ENCODE measurements around the gene FBLN2.

DNA sequence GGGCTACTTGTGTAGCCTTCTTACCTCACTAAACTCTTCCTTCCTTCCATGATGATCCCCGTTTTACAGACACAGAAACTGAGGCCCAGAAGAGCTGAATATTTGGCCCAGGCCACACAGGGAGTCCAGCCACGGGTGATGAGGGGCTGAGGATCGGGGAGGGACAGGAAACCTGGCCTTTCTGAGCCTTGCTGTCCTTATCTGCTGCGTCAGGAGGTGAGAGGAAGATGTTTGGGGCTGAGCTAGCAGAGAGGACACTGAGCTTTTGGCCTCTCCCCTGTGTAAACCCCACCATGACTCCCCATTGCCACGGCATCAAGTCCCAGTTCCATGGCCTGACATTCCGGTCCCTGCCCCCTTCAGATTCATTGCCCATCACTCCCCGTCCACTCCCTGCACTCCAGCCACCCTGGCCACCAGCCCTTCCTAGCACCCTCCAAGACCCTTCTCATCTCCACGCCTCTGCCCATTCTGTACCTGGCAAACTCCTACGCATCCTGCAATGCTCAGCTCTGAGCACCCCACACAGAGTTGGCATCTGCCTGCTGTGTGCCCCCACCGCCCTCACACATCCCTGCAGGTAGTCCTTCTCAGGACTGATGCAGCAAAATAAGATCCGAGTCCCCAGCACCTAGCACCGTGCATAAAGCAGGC lies 103.0 kb downstream of the FBLN2 start:
- TF ChIP-seq, protein P1, sequence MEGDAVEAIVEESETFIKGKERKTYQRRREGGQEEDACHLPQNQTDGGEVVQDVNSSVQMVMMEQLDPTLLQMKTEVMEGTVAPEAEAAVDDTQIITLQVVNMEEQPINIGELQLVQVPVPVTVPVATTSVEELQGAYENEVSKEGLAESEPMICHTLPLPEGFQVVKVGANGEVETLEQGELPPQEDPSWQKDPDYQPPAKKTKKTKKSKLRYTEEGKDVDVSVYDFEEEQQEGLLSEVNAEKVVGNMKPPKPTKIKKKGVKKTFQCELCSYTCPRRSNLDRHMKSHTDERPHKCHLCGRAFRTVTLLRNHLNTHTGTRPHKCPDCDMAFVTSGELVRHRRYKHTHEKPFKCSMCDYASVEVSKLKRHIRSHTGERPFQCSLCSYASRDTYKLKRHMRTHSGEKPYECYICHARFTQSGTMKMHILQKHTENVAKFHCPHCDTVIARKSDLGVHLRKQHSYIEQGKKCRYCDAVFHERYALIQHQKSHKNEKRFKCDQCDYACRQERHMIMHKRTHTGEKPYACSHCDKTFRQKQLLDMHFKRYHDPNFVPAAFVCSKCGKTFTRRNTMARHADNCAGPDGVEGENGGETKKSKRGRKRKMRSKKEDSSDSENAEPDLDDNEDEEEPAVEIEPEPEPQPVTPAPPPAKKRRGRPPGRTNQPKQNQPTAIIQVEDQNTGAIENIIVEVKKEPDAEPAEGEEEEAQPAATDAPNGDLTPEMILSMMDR (conservative IDR thresholded peaks at IDR 0.05) = no peak
- TF ChIP-seq ZFX (IDR thresholded peaks at IDR 0.05) = no peak
